Cardiac fibroblast (primary cell): ENCODE measurements around the gene TFAM.

Source experiments
- DNase-seq, 2 donors: peaks; one replicate each; pipeline versions ENCODE4 v3.0.0 to v3.0.0-alpha.2; 2010; ENCODE audit warnings: low read depth in 2 of 2
- H3K4me3 ChIP-seq, 2 donors: replicated peaks in 1 of 2; 1 replicate in 1 of 2; 2 replicates in 1 of 2; pipeline ENCODE4 v1.5.1; 2011; ENCODE audit warnings: low read depth in 2 of 2, low read length in 2 of 2, mild to moderate bottlenecking in 2 of 2, moderate library complexity in 1 of 2
- TF ChIP-seq, protein P1 (sequence below): IDR thresholded peaks from one replicate; pipeline ENCODE4 v1.5.1; 2011; ENCODE audit warnings: low read depth, mild to moderate bottlenecking, low read length, inconsistent platforms

The TFAM gene

DNA sequence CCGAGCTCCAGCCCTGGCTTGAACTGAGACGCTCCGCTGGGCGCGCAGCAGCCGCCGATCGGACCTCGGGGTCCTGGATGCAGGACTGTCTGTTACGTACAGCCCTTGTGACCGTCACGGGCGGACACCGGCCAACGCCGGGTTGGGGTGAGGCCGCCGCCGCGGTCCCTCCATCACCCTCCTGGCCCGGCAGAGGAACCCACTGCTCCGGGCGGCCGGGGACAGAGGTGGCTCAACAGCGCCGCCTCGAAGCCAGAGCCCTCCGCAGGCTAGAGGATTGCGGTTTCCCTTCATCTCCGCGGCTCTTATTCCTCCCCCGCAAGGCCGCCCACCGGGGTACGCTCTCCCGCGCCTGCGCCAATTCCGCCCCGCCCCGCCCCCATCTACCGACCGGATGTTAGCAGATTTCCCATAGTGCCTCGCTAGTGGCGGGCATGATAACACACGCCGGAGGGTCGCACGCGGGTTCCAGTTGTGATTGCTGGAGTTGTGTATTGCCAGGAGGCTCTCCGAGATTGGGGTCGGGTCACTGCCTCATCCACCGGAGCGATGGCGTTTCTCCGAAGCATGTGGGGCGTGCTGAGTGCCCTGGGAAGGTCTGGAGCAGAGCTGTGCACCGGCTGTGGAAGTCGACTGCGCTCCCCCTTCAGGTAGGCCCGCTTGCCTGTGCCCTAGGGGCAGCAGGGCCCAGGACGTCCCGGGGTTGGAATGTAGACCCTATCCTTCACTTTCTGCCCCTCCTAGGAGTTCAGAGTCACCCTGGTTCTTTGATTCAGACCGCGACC, at the start of gene TFAM:
TSS of gene TFAM (plus strand) at position 412 of the 785 bp plus-strand sequence. CDS start at position 550, 138 bp downstream.
- H3K4me3 ChIP-seq = peak within 1 kb of the TSS; percentile 92 to 96
- TF ChIP-seq, protein P1, sequence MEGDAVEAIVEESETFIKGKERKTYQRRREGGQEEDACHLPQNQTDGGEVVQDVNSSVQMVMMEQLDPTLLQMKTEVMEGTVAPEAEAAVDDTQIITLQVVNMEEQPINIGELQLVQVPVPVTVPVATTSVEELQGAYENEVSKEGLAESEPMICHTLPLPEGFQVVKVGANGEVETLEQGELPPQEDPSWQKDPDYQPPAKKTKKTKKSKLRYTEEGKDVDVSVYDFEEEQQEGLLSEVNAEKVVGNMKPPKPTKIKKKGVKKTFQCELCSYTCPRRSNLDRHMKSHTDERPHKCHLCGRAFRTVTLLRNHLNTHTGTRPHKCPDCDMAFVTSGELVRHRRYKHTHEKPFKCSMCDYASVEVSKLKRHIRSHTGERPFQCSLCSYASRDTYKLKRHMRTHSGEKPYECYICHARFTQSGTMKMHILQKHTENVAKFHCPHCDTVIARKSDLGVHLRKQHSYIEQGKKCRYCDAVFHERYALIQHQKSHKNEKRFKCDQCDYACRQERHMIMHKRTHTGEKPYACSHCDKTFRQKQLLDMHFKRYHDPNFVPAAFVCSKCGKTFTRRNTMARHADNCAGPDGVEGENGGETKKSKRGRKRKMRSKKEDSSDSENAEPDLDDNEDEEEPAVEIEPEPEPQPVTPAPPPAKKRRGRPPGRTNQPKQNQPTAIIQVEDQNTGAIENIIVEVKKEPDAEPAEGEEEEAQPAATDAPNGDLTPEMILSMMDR = peak; percentile 62
- DNase-seq = peak; percentile 94

DNA sequence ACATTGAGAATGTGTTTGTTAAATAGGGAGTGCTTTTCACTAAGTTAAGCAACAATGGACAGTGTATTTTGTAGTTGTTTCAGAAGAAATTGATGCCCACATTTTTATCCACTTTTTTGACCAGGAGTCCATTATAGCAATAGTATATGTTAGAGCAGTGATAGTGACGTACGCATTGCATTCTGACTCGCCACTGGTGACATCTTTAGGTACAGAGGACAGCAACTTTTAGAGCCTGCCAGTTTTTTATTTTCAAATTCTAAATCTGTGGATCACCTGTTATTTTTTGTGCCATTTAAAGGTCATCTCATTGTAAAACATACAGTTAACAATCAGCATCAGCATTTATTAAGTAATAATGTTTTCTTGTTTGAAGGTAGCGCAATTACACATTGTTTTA, 49.0 kb upstream of the TFAM start:
- no peak for DNase-seq
- peak overlapping the region in 1 of 2 donors; percentile 82 for H3K4me3 ChIP-seq
- TF ChIP-seq, protein P1 = no peak

DNA sequence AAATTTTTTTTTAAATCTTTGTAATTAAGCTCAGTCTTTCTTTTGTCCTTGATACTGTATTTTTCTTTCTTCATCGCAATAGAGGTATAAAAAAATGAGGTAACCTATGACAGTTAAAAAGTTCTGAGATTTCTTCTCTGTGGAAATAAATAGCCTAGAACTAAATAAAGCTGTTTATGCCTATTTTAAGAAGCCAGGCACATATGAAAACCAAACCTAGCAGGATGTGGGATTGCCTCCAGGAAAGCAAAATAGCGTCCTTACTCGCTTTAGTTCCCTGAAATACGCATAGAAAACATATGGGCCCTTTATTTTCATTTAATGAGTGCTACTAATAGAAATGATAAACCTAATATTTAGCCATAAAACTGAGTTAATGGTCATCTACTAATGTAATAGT, 43.8 kb upstream of the TFAM start:
- TF ChIP-seq, protein P1 = no peak
- no peak overlapping the region for H3K4me3 ChIP-seq
- DNase-seq = no peak

DNA sequence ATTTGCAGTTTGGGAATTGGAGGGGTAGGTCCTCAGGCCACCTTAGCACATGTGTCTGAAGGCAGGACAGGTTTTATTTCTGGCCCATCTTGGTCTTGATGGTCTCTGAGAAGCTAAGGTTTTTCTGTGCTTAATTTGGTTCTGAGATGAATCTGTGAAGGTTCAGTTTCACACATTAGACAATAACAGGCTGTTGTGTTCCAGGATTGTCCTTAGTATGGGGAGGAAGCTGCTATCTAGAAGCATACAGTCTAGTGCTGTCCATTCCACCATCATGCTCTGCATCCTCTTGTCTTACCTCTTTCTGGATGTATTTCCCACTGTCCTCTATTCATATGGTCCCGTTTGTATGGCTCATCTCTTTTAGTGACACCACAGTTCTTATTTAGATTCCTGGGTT, 43.3 kb upstream of the TFAM start:
- TF ChIP-seq, protein P1 = no peak
- H3K4me3 ChIP-seq = no peak overlapping the region
- no peak for DNase-seq

DNA sequence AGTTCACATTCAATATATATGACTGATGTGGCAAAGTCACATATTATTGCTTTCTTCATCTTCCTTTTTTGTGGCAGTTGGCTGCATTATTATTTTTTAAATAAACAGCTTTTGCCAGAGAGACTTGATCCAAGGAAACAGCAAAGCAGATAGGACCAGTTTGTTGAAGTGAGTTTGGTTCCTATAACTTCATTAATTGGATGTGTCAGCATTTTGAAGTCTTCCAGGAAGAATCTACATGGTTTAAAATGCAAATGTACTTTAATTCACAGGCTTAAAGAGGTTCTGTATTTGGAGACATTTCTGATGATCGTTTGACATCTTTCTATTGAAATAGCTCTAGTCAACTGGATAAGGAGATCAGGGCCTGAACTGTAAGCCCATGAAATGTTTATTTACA, 37.2 kb upstream of the TFAM start:
- TF ChIP-seq, protein P1 = no peak
- no peak for DNase-seq
- H3K4me3 ChIP-seq = no peak overlapping the region

DNA sequence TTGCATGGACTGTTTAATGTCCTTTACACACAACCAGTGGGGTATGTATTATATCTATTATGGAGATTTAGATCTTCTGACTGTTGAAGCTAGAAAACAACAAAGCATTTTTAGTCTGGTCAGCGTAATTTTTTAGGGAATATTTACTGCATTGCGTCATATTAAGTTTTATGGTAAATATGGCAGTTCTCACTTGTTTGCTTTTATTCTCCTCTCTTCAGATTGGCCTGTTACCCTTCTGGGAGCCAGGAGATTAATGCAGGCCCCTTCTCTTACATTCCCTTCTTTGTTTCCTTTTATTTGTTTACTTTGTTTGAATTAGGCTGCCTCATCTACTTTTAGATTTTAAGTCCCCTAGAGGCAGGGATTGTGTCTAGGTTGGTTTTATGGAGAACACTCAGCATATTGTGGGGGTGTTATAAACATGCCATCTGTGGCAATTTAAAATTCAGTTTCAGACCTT, 36.6 kb upstream of the TFAM start:
- TF ChIP-seq, protein P1 = no peak

More for the DNA sequence above, 36.6 kb upstream of the TFAM start:
- no peak for DNase-seq
- H3K4me3 ChIP-seq = no peak overlapping the region
